MCF 10A (cell line): ENCODE measurements around the gene RELN. TPM values are rescaled to one million over a fixed set of nuclear protein-coding genes. Genes with fewer than 3 reads are reported as not detected.

Source experiments
- BruUV-seq: library from RNA; stranded (reverse); fragments of 400-500 nt; replicated peaks from 2 replicates; lab custom pipeline; 2021; lab: Mats Ljungman, UMichigan
- CTCF ChIA-PET: fragments of 300-600 bp; sonication (Branson Sonifier 250); formaldehyde crosslinking; extraction: SDS; loops from one replicate; lab custom pipeline; 2021; ENCODE audit warnings: antibody characterized with exemption, inconsistent platforms; lab: Yijun Ruan, JAX
- POLR2A ChIA-PET: fragments of 300-600, 350-650 bp; sonication (Branson Sonifier 250); formaldehyde crosslinking; extraction: SDS; loops from one replicate; lab custom pipeline; 2020; ENCODE audit warnings: antibody characterized with exemption, inconsistent platforms; lab: Yijun Ruan, JAX
- DNase-seq: peaks from one replicate; pipeline ENCODE4 v3.0.0-alpha.2; 2018; ENCODE audit not compliant: unreplicated experiment
- H3K27ac Mint-ChIP-seq: one replicate; pipeline ENCODE4 v1.8.0; 2022; ENCODE audit warnings: mild to moderate bottlenecking, low read depth, mixed read lengths; ENCODE audit not compliant: unreplicated experiment
- H3K27me3 Mint-ChIP-seq: one replicate; pipeline ENCODE4 v1.8.0; 2022; ENCODE audit warnings: mixed read lengths; ENCODE audit not compliant: insufficient read depth, unreplicated experiment
- H3K36me3 Mint-ChIP-seq: one replicate; pipeline ENCODE4 v1.8.0; 2022; ENCODE audit warnings: mild to moderate bottlenecking, moderate library complexity, mixed read lengths; ENCODE audit not compliant: insufficient read depth, unreplicated experiment
- H3K4me1 Mint-ChIP-seq: one replicate; pipeline ENCODE4 v1.8.0; 2022; ENCODE audit warnings: mixed read lengths; ENCODE audit not compliant: insufficient read depth, unreplicated experiment
- H3K4me3 Mint-ChIP-seq: one replicate; pipeline ENCODE4 v1.8.0; 2022; ENCODE audit warnings: mild to moderate bottlenecking, moderate library complexity, mixed read lengths; ENCODE audit not compliant: unreplicated experiment
- H3K9me3 Mint-ChIP-seq: one replicate; pipeline ENCODE4 v1.8.0; 2022; ENCODE audit warnings: mixed read lengths; ENCODE audit not compliant: unreplicated experiment
- CTCF ChIP-seq: fragments of 200-600 bp; IDR thresholded peaks from one replicate; pipeline ENCODE4 v1.8.0; 2022; ENCODE audit warnings: antibody characterized with exemption, mild to moderate bottlenecking; ENCODE audit not compliant: unreplicated experiment
- intact Hi-C: fragments of 100-400 bp; cut with micrococcal nuclease; formaldehyde crosslinking; loops from 2 replicates; pipeline ENCODE4 v1.14.1; 2022
- total RNA-seq: library from RNA; stranded (reverse); gene quantifications from 2 replicates; pipeline ENCODE4 v1.2.3, GENCODE V29; 2022

The RELN gene
- total RNA-seq, 1 experiment from 2014 or later: not detected

GRCh38 chr7:103640031-103640779, 349.3 kb downstream of the RELN start:
- no peaks in the 10 kb centered on the region for H3K9me3 Mint-ChIP-seq
- CTCF ChIA-PET: no interaction called here
- no peak for DNase-seq
- no peaks in the 10 kb centered on the region for H3K36me3 Mint-ChIP-seq
- POLR2A ChIA-PET: no interaction called here
- intact Hi-C loops: no loop called here
- peaks cover 9% of the 10 kb centered on the region for H3K4me1 Mint-ChIP-seq
- H3K27me3 Mint-ChIP-seq: no peaks in the 10 kb centered on the region
- TF ChIP-seq CTCF: no peak
- H3K4me3 Mint-ChIP-seq: no peak overlapping the region
- BruUV-seq: no TSS peak
- no peak overlapping the region for H3K27ac Mint-ChIP-seq

- Mint-ChIP-seq H3K4me3 (no peak overlapping the region), H3K9me3 (no peaks in the 10 kb centered on the region), H3K27ac (no peak overlapping the region), H3K36me3 (no peaks in the 10 kb centered on the region), H3K27me3 (no peaks in the 10 kb centered on the region), H3K4me1 (peaks cover 9% of the 10 kb centered on the region)
- POLR2A ChIA-PET: no interaction called here
- no peak for TF ChIP-seq CTCF
- CTCF ChIA-PET: interaction anchor here (0.7 kb wide), 1 partner anchor 64 kb away, joined by 3 read pairs; no protein-coding TSS in a partner anchor
- intact Hi-C loops: no loop called here
- no TSS peak for BruUV-seq
- DNase-seq: no peak
These were observed 351.7 kb downstream of the RELN start for GRCh38 chr7:103637726-103638125.

- no TSS peak for BruUV-seq
- Mint-ChIP-seq H3K27ac (no peak overlapping the region), H3K4me1 (peaks cover 9% of the 10 kb centered on the region), H3K9me3 (no peaks in the 10 kb centered on the region), H3K4me3 (no peak overlapping the region), H3K36me3 (no peaks in the 10 kb centered on the region), H3K27me3 (no peaks in the 10 kb centered on the region)
- CTCF ChIA-PET: no interaction called here
- POLR2A ChIA-PET: no interaction called here
- no peak for TF ChIP-seq CTCF
- intact Hi-C loops: no loop called here
- DNase-seq: peak; percentile 21
These were observed 352.4 kb downstream of the RELN start for GRCh38 chr7:103637094-103637493.

GRCh38 chr7:103636153-103636552, 353.3 kb downstream of the RELN start:
- TF ChIP-seq CTCF: no peak
- intact Hi-C loops: no loop called here

More at GRCh38 chr7:103636153-103636552, 353.3 kb downstream of the RELN start:
- peak; percentile 24 for DNase-seq
- POLR2A ChIA-PET: no interaction called here
- BruUV-seq: no TSS peak
- no peak overlapping the region for H3K4me3 Mint-ChIP-seq
- no peak overlapping the region for H3K27ac Mint-ChIP-seq
- no peaks in the 10 kb centered on the region for H3K9me3 Mint-ChIP-seq
- H3K4me1 Mint-ChIP-seq: peaks cover 9% of the 10 kb centered on the region
- no peaks in the 10 kb centered on the region for H3K36me3 Mint-ChIP-seq
- CTCF ChIA-PET: no interaction called here
- H3K27me3 Mint-ChIP-seq: no peaks in the 10 kb centered on the region
